ENCODE measurements around the gene ARHGAP22. TPM values are rescaled to one million over a fixed set of nuclear protein-coding genes. Genes with fewer than 3 reads are reported as not detected.

ARHGAP22 gene
- total RNA-seq, 1 donor from 2014 or later: 6.2 TPM

DNA sequence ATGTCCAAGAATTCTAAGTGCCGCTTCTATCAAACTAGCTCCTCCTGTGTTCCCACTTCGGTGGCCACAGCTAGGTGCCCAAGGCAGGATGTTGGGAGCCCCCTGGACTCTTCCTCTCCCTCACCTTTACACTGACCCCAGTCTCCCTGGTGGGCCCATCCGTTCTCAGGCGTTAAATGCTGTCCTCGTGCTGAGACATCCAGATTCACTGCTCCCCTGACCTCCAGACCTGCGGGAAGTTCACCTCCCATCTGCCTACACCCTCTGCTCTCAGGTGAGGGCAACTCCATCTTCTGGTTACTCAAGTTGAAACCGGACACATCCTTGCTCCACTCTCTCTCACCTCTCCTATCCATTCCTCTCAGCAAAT is 114.3 kb downstream of the ARHGAP22 start:
- DNase-seq (ENCODE audit: low read depth): no peak
- Histone ChIP-seq H3K27me3 (ENCODE audit: insufficient read depth, low read length) (no peaks in the 10 kb centered on the region), H3K27ac (ENCODE audit: low read depth, low read length) (no peak overlapping the region), H3K4me2 (ENCODE audit: low read length) (no peak overlapping the region), H2AFZ (ENCODE audit: low read depth, low read length) (no peak overlapping the region), H3K79me2 (ENCODE audit: insufficient read depth, low read length) (peaks cover 23% of the 10 kb centered on the region), H3K36me3 (ENCODE audit: insufficient read depth, low read length) (no peaks in the 10 kb centered on the region), H3K4me3 (ENCODE audit: insufficient read depth, low read depth, low read length) (no peak overlapping the region), H3K9ac (ENCODE audit: low read length) (no peak overlapping the region), H3K9me3 (ENCODE audit: insufficient read depth, low read depth, low read length) (no peaks in the 10 kb centered on the region), H3K4me1 (ENCODE audit: insufficient read depth, low read length) (no peaks in the 10 kb centered on the region), H4K20me1 (ENCODE audit: insufficient read depth, low read length) (peaks cover 43% of the 10 kb centered on the region)
- H3K9me3 Mint-ChIP-seq (ENCODE audit: unreplicated experiment): peaks cover 3% of the 10 kb centered on the region
- H3K27ac Mint-ChIP-seq (ENCODE audit: unreplicated experiment): no peak overlapping the region
- H3K4me3 Mint-ChIP-seq (ENCODE audit: unreplicated experiment): no peak overlapping the region
- H3K27me3 Mint-ChIP-seq (ENCODE audit: low read depth, unreplicated experiment): peaks cover 15% of the 10 kb centered on the region
- FAIRE-seq: no peak
- no peaks in the 10 kb centered on the region for H3K4me1 Mint-ChIP-seq (ENCODE audit: low read depth, unreplicated experiment)
- TF ChIP-seq, protein P1, sequence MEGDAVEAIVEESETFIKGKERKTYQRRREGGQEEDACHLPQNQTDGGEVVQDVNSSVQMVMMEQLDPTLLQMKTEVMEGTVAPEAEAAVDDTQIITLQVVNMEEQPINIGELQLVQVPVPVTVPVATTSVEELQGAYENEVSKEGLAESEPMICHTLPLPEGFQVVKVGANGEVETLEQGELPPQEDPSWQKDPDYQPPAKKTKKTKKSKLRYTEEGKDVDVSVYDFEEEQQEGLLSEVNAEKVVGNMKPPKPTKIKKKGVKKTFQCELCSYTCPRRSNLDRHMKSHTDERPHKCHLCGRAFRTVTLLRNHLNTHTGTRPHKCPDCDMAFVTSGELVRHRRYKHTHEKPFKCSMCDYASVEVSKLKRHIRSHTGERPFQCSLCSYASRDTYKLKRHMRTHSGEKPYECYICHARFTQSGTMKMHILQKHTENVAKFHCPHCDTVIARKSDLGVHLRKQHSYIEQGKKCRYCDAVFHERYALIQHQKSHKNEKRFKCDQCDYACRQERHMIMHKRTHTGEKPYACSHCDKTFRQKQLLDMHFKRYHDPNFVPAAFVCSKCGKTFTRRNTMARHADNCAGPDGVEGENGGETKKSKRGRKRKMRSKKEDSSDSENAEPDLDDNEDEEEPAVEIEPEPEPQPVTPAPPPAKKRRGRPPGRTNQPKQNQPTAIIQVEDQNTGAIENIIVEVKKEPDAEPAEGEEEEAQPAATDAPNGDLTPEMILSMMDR (IDR thresholded peaks at IDR 0.05; ENCODE audit: insufficient read depth, low read depth, low read length): no peak
- no peak for TF ChIP-seq EZH2 (IDR thresholded peaks at IDR 0.05; ENCODE audit: insufficient read depth, low read length)
- H3K36me3 Mint-ChIP-seq (ENCODE audit: low read depth, unreplicated experiment): no peaks in the 10 kb centered on the region

DNA sequence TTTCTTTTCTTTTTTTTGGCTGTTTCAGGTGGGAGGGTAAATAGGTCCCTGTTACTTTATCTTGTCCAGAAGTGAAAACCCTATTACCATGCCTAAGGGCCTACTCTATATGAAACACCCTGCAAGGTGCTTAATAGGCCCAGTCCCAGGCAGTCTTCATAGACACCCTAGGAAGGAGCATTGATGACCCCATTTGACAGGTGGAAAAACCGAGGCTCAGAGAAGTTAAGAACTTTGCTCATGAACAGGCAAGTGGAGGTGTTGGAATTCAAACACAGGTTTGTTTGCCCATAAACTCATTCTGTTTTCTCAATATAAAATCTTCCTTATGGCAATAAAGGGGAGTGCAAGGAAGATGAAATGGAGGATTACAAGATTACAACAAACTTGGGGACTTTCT is 115.8 kb downstream of the ARHGAP22 start:
- peaks cover 34% of the 10 kb centered on the region for H4K20me1 ChIP-seq (ENCODE audit: insufficient read depth, low read length)
- peaks cover 14% of the 10 kb centered on the region for H3K79me2 ChIP-seq (ENCODE audit: insufficient read depth, low read length)
- no peaks in the 10 kb centered on the region for H3K36me3 ChIP-seq (ENCODE audit: insufficient read depth, low read length)
- no peaks in the 10 kb centered on the region for H3K9me3 ChIP-seq (ENCODE audit: insufficient read depth, low read depth, low read length)
- peaks cover 8% of the 10 kb centered on the region for H3K27me3 Mint-ChIP-seq (ENCODE audit: low read depth, unreplicated experiment)
- no peaks in the 10 kb centered on the region for H3K27me3 ChIP-seq (ENCODE audit: insufficient read depth, low read length)
- no peaks in the 10 kb centered on the region for H3K4me1 Mint-ChIP-seq (ENCODE audit: low read depth, unreplicated experiment)
- H3K9ac ChIP-seq (ENCODE audit: low read length): no peak overlapping the region
- no peak overlapping the region for H3K27ac Mint-ChIP-seq (ENCODE audit: unreplicated experiment)
- TF ChIP-seq, protein P1 (IDR thresholded peaks at IDR 0.05; ENCODE audit: insufficient read depth, low read depth, low read length): no peak
- TF ChIP-seq EZH2 (IDR thresholded peaks at IDR 0.05; ENCODE audit: insufficient read depth, low read length): no peak
- H3K4me2 ChIP-seq (ENCODE audit: low read length): no peak overlapping the region
- no peak overlapping the region for H3K4me3 Mint-ChIP-seq (ENCODE audit: unreplicated experiment)
- H3K36me3 Mint-ChIP-seq (ENCODE audit: low read depth, unreplicated experiment): no peaks in the 10 kb centered on the region
- H3K27ac ChIP-seq (ENCODE audit: low read depth, low read length): no peak overlapping the region
- H3K4me3 ChIP-seq (ENCODE audit: insufficient read depth, low read depth, low read length): no peak overlapping the region
- FAIRE-seq (no peak), DNase-seq (ENCODE audit: low read depth) (no peak)
- H3K4me1 ChIP-seq (ENCODE audit: insufficient read depth, low read length): no peaks in the 10 kb centered on the region
- H3K9me3 Mint-ChIP-seq (ENCODE audit: unreplicated experiment): peaks cover 3% of the 10 kb centered on the region
- H2AFZ ChIP-seq (ENCODE audit: low read depth, low read length): no peak overlapping the region

DNA sequence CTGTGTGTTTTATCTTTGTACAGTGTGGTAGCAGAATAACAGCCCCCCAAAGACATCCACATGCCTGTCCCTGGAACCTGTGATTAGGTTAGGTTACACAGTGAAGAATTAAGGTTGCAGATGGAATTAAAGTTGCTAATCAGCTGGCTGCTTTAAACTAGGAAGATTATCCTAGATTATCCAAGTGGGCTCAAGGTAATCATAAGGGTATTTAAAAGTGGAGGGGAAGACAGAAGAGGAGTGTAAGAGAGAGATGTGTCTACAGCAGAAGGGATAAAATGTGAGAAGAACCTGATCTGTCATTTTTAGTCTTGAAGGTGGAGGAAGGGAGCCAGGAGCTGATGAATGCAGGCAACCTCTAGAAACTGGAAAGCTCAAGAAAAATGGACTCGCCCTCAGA is 117.6 kb downstream of the ARHGAP22 start:
- TF ChIP-seq, protein P1 (IDR thresholded peaks at IDR 0.05; ENCODE audit: insufficient read depth, low read depth, low read length): no peak
- TF ChIP-seq EZH2 (IDR thresholded peaks at IDR 0.05; ENCODE audit: insufficient read depth, low read length): no peak

More for the DNA sequence above, 117.6 kb downstream of the ARHGAP22 start:
- Mint-ChIP-seq H3K4me3 (ENCODE audit: unreplicated experiment) (no peak overlapping the region), H3K36me3 (ENCODE audit: low read depth, unreplicated experiment) (no peaks in the 10 kb centered on the region), H3K27ac (ENCODE audit: unreplicated experiment) (no peak overlapping the region), H3K27me3 (ENCODE audit: low read depth, unreplicated experiment) (peaks cover 8% of the 10 kb centered on the region), H3K4me1 (ENCODE audit: low read depth, unreplicated experiment) (peaks cover 5% of the 10 kb centered on the region), H3K9me3 (ENCODE audit: unreplicated experiment) (peaks cover 3% of the 10 kb centered on the region)
- Histone ChIP-seq H3K36me3 (ENCODE audit: insufficient read depth, low read length) (no peaks in the 10 kb centered on the region), H3K27ac (ENCODE audit: low read depth, low read length) (no peak overlapping the region), H4K20me1 (ENCODE audit: insufficient read depth, low read length) (peaks cover 29% of the 10 kb centered on the region), H3K9me3 (ENCODE audit: insufficient read depth, low read depth, low read length) (no peaks in the 10 kb centered on the region), H2AFZ (ENCODE audit: low read depth, low read length) (no peak overlapping the region), H3K9ac (ENCODE audit: low read length) (no peak overlapping the region), H3K4me1 (ENCODE audit: insufficient read depth, low read length) (no peaks in the 10 kb centered on the region), H3K4me2 (ENCODE audit: low read length) (no peak overlapping the region), H3K79me2 (ENCODE audit: insufficient read depth, low read length) (peaks cover 8% of the 10 kb centered on the region), H3K4me3 (ENCODE audit: insufficient read depth, low read depth, low read length) (no peak overlapping the region), H3K27me3 (ENCODE audit: insufficient read depth, low read length) (no peaks in the 10 kb centered on the region)
- FAIRE-seq (no peak), DNase-seq (ENCODE audit: low read depth) (no peak)

Data from astrocyte (in vitro differentiated cells and primary cell).